Liver (tissue), 9 donors: Measurements from ENCODE around the gene SLC25A1. TPM values are rescaled to one million over a fixed set of nuclear protein-coding genes. Genes with fewer than 3 reads are reported as not detected.
A peak's percentile ranks its signal among the peaks of the same experiment; 100 is the strongest.

Experiments used
- DNase-seq: peaks from one replicate; pipeline ENCODE4 v3.0.0-alpha.2; 2017; ENCODE audit warnings: low spot score
- H3K27ac ChIP-seq, 2 donors: one replicate each; pipeline ENCODE4 v1.7.0; 2013; ENCODE audit warnings: inconsistent platforms in 2 of 2, low read length in 2 of 2, control low read depth in 1 of 2, low read depth in 1 of 2, mild to moderate bottlenecking in 1 of 2
- H3K27me3 ChIP-seq, 4 donors: one replicate each; pipeline versions ENCODE4 v1.6.1 to v1.7.0; 2013; ENCODE audit warnings: low read length in 3 of 4, inconsistent platforms in 1 of 4, mild to moderate bottlenecking in 1 of 4, moderate library complexity in 1 of 4; ENCODE audit not compliant: control insufficient read depth in 4 of 4, insufficient read depth in 4 of 4
- H3K36me3 ChIP-seq, 4 donors: one replicate each; pipeline versions ENCODE4 v1.6.1 to v1.7.0; 2013; ENCODE audit warnings: low read length in 3 of 4, mild to moderate bottlenecking in 3 of 4, low read depth in 1 of 4, moderate library complexity in 1 of 4; ENCODE audit not compliant: control insufficient read depth in 4 of 4, insufficient read depth in 3 of 4
- H3K4me1 ChIP-seq, 4 donors: one replicate each; pipeline versions ENCODE4 v1.6.1 to v1.7.0; 2013; ENCODE audit warnings: low read length in 3 of 4, mild to moderate bottlenecking in 3 of 4, moderate library complexity in 1 of 4; ENCODE audit not compliant: control insufficient read depth in 4 of 4, insufficient read depth in 4 of 4
- H3K4me3 ChIP-seq, 3 donors: one replicate each; pipeline versions ENCODE4 v1.6.1 to v1.7.0; 2013; ENCODE audit warnings: low read length in 3 of 3, control low read depth in 1 of 3, low read depth in 1 of 3, mild to moderate bottlenecking in 1 of 3
- H3K9ac ChIP-seq, 2 donors: one replicate each; pipeline ENCODE4 v1.7.0; 2013; ENCODE audit warnings: low read length in 2 of 2, mild to moderate bottlenecking in 2 of 2, moderate library complexity in 2 of 2, control low read depth in 1 of 2, low read depth in 1 of 2
- H3K9me3 ChIP-seq, 4 donors: one replicate each; pipeline versions ENCODE4 v1.6.1 to v1.7.0; 2013; ENCODE audit warnings: low read length in 3 of 4; ENCODE audit not compliant: control insufficient read depth in 4 of 4
- ATF3 ChIP-seq: IDR thresholded peaks from 2 replicates; pipeline ENCODE4 v1.6.1; 2016; ENCODE audit warnings: antibody characterized with exemption
- CTCF ChIP-seq: fragments of 150-350 bp; IDR thresholded peaks from 2 replicates; pipeline ENCODE4 v1.5.1; 2017; ENCODE audit warnings: improper control_type of control experiment, low read depth, low read length; ENCODE audit not compliant: missing input control
- FOXA2 ChIP-seq: IDR thresholded peaks from 2 replicates; pipeline ENCODE4 v1.6.1; 2016; ENCODE audit warnings: antibody characterized with exemption
- GABPA ChIP-seq, 2 donors: IDR thresholded peaks in 1 of 2; conservative IDR thresholded peaks in 1 of 2; 2 replicates each; pipeline ENCODE4 v1.6.1; 2016; ENCODE audit warnings: antibody characterized with exemption in 2 of 2, mild to moderate bottlenecking in 1 of 2, moderate library complexity in 1 of 2
- HNF4A ChIP-seq, 2 donors: conservative IDR thresholded peaks; 2 replicates each; pipeline ENCODE4 v1.6.1; 2016; ENCODE audit warnings: antibody characterized with exemption in 2 of 2, mild to moderate bottlenecking in 2 of 2
- HNF4G ChIP-seq: IDR thresholded peaks from 2 replicates; pipeline ENCODE4 v1.6.1; 2016; ENCODE audit warnings: antibody characterized with exemption
- JUND ChIP-seq, 2 donors: IDR thresholded peaks; 2 replicates each; pipeline ENCODE4 v1.6.1; 2016; ENCODE audit warnings: antibody characterized with exemption in 2 of 2
- RXRA ChIP-seq, 2 donors: IDR thresholded peaks; 2 replicates each; pipeline ENCODE4 v1.6.1; 2017 to 2018; ENCODE audit warnings: antibody characterized with exemption in 2 of 2, mild to moderate bottlenecking in 1 of 2
- SP1 ChIP-seq: IDR thresholded peaks from 2 replicates; pipeline ENCODE4 v1.6.1; 2018; ENCODE audit warnings: antibody characterized with exemption, mild to moderate bottlenecking
- TAF1 ChIP-seq: conservative IDR thresholded peaks from 2 replicates; pipeline ENCODE4 v1.6.1; 2016; ENCODE audit warnings: antibody characterized with exemption, mild to moderate bottlenecking
- YY1 ChIP-seq: IDR thresholded peaks from 2 replicates; pipeline ENCODE4 v1.6.1; 2016; ENCODE audit warnings: antibody characterized with exemption, mild to moderate bottlenecking
- ZBTB33 ChIP-seq: IDR thresholded peaks from 2 replicates; pipeline ENCODE4 v1.6.1; 2016; ENCODE audit warnings: antibody characterized with exemption
- WGBS: extraction: QIAGEN DNeasy Blood & Tissue Kit; methylation state at CpG from one replicate; pipeline ENCODE4 v1.1.7; 2013; 5-methylcytosine and 5-hydroxymethylcytosine counted together
- polyA plus RNA-seq, 2 donors: library from polyadenylated mRNA; stranded (reverse) in 1 of 2; unstranded in 1 of 2; fragments of 200-250 nt in 1 of 2; fragments of >200 nt in 1 of 2; fragmentation: Nextera tagmentation in 1 of 2; extraction: Ambion mirVana in 1 of 2; gene quantifications; one replicate each; pipeline versions ENCODE4 v1.2.1 to v1.2.3, GENCODE V29; 2013 to 2015
- total RNA-seq, 2 donors: library from RNA; depleted of rRNA; stranded (reverse); fragments of >200 nt; gene quantifications; one replicate each; pipeline ENCODE4 v1.2.3, GENCODE V29; 2014
- donor health status: healthy.
- donor health status: healthy.
- donor health status: healthy.
- donor health status: healthy.
- donor health status: healthy.

Gene SLC25A1
- total and polyA plus RNA-seq, 4 donors: 59.5 to 78.3 (median 73.9) TPM

GRCh38 chr22:19181786-19182471 lies 3.4 kb upstream of the SLC25A1 start:
- peaks cover 0 to 3% (median 0%) of the 10 kb centered on the region in 4 donors for H3K36me3 ChIP-seq
- H3K9ac ChIP-seq: no peak overlapping the region
- no peaks in the 10 kb centered on the region for H3K27me3 ChIP-seq
- H3K4me1 ChIP-seq: peaks cover 4 to 27% (median 15%) of the 10 kb centered on the region in 4 donors
- no peak overlapping the region for H3K4me3 ChIP-seq
- TF ChIP-seq GABPA (IDR thresholded peaks at IDR 0.05 in 1 of 2, conservative IDR thresholded peaks at IDR 0.05 in 1 of 2): no peak
- no peaks in the 10 kb centered on the region for H3K9me3 ChIP-seq
- WGBS: 82% methylated on average over 12 of the region's 12 CpGs
- DNase-seq: peak; percentile 30
- H3K27ac ChIP-seq: no peak overlapping the region

GRCh38 chr22:19180740-19181410 lies 2.3 kb upstream of the SLC25A1 start:
- Histone ChIP-seq H3K4me3 (no peak overlapping the region), H3K4me1 (peaks cover 8 to 38% (median 26%) of the 10 kb centered on the region in 4 donors), H3K9ac (no peak overlapping the region), H3K27me3 (no peaks in the 10 kb centered on the region), H3K27ac (no peak overlapping the region), H3K36me3 (no peaks in the 10 kb centered on the region), H3K9me3 (no peaks in the 10 kb centered on the region)
- 89% methylated on average over 11 of the region's 11 CpGs for WGBS
- no peak for TF ChIP-seq HNF4A (conservative IDR thresholded peaks at IDR 0.05)
- TF ChIP-seq YY1: no peak
- TF ChIP-seq CTCF: no peak
- TF ChIP-seq HNF4G: no peak
- TF ChIP-seq JUND (IDR thresholded peaks at IDR 0.05): no peak
- no peak for TF ChIP-seq RXRA (IDR thresholded peaks at IDR 0.05)
- TF ChIP-seq TAF1: no peak
- peak; percentile 31 for DNase-seq

- no peak overlapping the region for H3K9ac ChIP-seq
- H3K9me3 ChIP-seq: no peaks in the 10 kb centered on the region
- no peak overlapping the region for H3K4me3 ChIP-seq
- DNase-seq: peak; percentile 30
- TF ChIP-seq ATF3 (no peak), HNF4G (no peak), ZBTB33 (no peak), GABPA (IDR thresholded peaks at IDR 0.05 in 1 of 2, conservative IDR thresholded peaks at IDR 0.05 in 1 of 2) (no peak), FOXA2 (no peak), CTCF (no peak), SP1 (no peak)
- no peaks in the 10 kb centered on the region for H3K27me3 ChIP-seq
- H3K36me3 ChIP-seq: no peaks in the 10 kb centered on the region
- H3K4me1 ChIP-seq: peaks cover 8 to 44% (median 32%) of the 10 kb centered on the region in 4 donors
- no peak overlapping the region for H3K27ac ChIP-seq
- WGBS: 89% methylated on average over 9 of the region's 9 CpGs
Measured at GRCh38 chr22:19180234-19180633, 1.7 kb upstream of the SLC25A1 start.
